Measurements from ENCODE around the gene GOLM1. TPM values are rescaled to one million over a fixed set of nuclear protein-coding genes. Genes with fewer than 3 reads are reported as not detected.

GOLM1 gene
- total RNA-seq, 4 donors from 2014 or later, result 4.6 to 11.1 (median 7.1) TPM

- DNase-seq (ENCODE audit: low spot score in 2 of 2), result no peak
- TF ChIP-seq CTCF (IDR thresholded peaks at IDR 0.05) (no peak), POLR2A (IDR thresholded peaks at IDR 0.05) (no peak)
- intact Hi-C loops (cut with DNase I; ENCODE audit: low total_unique reads), result no loop called here
- WGBS, 2 donors, result 86 to 88% methylated on average over 2 of the region's 2 CpGs
- H3K4me3 ChIP-seq (ENCODE audit: low read depth, poor library complexity, severe bottlenecking), result no peak overlapping the region
These were observed 90.2 kb downstream of the GOLM1 start for GRCh38 chr9:86009133-86009532.

GRCh38 chr9:86005253-86005775 is 94.0 kb downstream of the GOLM1 start:
- TF ChIP-seq POLR2A (IDR thresholded peaks at IDR 0.05) (no peak), CTCF (IDR thresholded peaks at IDR 0.05) (no peak)
- intact Hi-C loops (cut with DNase I; ENCODE audit: low total_unique reads), result loop anchor here (2.0 kb wide), 1 partner anchor 69 kb away; no protein-coding TSS in a partner anchor
- no peak overlapping the region for H3K4me3 ChIP-seq (ENCODE audit: low read depth, poor library complexity, severe bottlenecking)
- WGBS, 2 donors, result 94 to 97% methylated on average over 1 of the region's 1 CpG
- no peak for DNase-seq (ENCODE audit: low spot score in 2 of 2)

- TF ChIP-seq CTCF (IDR thresholded peaks at IDR 0.05), result no peak
- TF ChIP-seq POLR2A (IDR thresholded peaks at IDR 0.05), result no peak
- intact Hi-C loops (cut with DNase I; ENCODE audit: low total_unique reads), result no loop called here
- H3K4me3 ChIP-seq (ENCODE audit: low read depth, poor library complexity, severe bottlenecking), result no peak overlapping the region
- no peak for DNase-seq (ENCODE audit: low spot score in 2 of 2)
- 95 to 96% methylated on average over 1 of the region's 1 CpG for WGBS, 2 donors
These were observed 103.8 kb downstream of the GOLM1 start for GRCh38 chr9:85995599-85995998.

- intact Hi-C loops (cut with DNase I; ENCODE audit: low total_unique reads), result no loop called here
- H3K4me3 ChIP-seq (ENCODE audit: low read depth, poor library complexity, severe bottlenecking), result no peak overlapping the region
- DNase-seq (ENCODE audit: low spot score in 2 of 2), result no peak
- TF ChIP-seq POLR2A (IDR thresholded peaks at IDR 0.05) (no peak), CTCF (IDR thresholded peaks at IDR 0.05) (no peak)
These were observed 104.3 kb downstream of the GOLM1 start for GRCh38 chr9:85995097-85995496.

GRCh38 chr9:85994191-85994590 is 105.2 kb downstream of the GOLM1 start:
- no peak for TF ChIP-seq CTCF (IDR thresholded peaks at IDR 0.05)
- no peak for TF ChIP-seq POLR2A (IDR thresholded peaks at IDR 0.05)
- WGBS, 2 donors, result 75 to 83% methylated on average over 2 of the region's 2 CpGs
- DNase-seq (ENCODE audit: low spot score in 2 of 2), result no peak
- intact Hi-C loops (cut with DNase I; ENCODE audit: low total_unique reads), result no loop called here
- H3K4me3 ChIP-seq (ENCODE audit: low read depth, poor library complexity, severe bottlenecking), result no peak overlapping the region

GRCh38 chr9:85987236-85987635 is 112.1 kb downstream of the GOLM1 start:
- 64 to 78% methylated on average over 3 of the region's 3 CpGs for WGBS, 2 donors
- intact Hi-C loops (cut with DNase I; ENCODE audit: low total_unique reads), result no loop called here
- no peak overlapping the region for H3K4me3 ChIP-seq (ENCODE audit: low read depth, poor library complexity, severe bottlenecking)
- TF ChIP-seq CTCF (IDR thresholded peaks at IDR 0.05), result no peak
- no peak for TF ChIP-seq POLR2A (IDR thresholded peaks at IDR 0.05)
- DNase-seq (ENCODE audit: low spot score in 2 of 2), result no peak
